NCI-H146 treated with DMSO at 0.1 percent for 48 hours (cell line): ENCODE data around the gene SELENON.

Experiments used
- DNase-seq: peaks from one replicate; lab custom pipeline; 2025; ENCODE audit not compliant: unreplicated experiment; lab: John Stamatoyannopoulos, UW

The SELENON gene

DNA sequence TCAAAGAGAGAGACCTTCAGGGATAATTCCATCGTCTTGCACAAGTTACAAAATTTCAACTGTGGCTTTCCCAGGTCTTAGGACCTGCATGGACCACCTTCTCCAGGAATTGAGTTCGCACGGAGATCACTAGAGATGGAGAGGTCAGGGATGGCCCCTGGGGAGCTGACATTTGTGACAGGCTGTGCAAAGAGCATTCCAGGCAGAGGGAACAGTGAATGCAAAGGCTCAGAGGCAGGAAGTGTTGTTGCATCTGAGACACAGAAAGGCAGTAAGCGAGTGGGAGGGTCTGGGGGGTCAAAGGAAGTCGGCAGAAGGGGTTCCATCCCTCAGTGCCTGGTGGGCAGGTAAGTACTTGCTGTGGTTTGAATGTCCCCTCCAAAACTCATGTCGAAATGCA is 9.5 kb upstream of the SELENON start:
- DNase-seq, result no peak

DNA sequence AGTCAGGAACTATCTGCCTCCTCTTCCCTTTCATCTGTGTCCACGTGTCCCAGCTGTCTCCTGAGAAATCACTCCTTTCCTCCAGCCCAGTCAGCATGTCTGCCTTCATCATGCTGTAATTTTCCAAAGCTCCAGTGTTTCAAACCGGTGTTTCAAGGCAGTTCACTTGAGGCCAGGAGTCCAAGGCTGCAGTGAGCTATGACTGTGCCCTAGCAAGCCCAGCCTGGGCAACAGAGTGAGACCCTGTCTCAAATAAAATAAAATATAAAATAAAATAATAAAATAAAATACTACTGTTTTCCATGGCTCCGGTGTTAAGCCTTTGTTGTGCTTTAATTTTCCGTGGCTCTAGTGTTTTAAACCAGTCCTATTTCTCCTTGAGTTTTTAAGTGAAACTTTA is 7.9 kb upstream of the SELENON start:
- DNase-seq, result no peak

DNA sequence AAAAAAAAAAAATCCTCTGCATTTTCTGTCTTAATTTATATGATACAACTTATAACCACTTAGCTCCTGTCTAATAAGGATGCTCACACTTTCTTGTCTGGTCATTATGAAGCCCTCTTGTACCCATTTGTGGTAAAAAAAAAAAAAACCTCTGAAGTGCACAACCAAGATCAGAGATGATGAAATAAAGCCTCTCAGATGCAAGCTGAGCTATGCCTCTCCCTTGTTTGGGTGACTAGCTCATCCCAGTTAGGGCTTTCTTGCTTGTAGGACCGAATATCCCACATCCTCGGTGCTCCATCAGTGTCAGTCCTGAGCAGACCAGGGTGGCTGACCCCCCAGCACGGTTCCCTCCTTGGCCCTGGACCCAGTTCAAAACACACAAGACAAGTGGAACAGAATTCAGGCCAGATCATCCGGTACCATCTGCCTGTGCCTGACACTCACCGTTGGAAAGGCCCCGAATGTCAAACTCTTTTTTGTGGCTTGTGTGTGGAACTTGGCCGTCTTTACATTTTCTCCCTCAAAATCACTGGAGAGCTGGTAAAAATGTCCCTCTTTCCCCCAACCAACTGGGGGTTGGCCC is 6.3 kb upstream of the SELENON start:
- no peak for DNase-seq

DNA sequence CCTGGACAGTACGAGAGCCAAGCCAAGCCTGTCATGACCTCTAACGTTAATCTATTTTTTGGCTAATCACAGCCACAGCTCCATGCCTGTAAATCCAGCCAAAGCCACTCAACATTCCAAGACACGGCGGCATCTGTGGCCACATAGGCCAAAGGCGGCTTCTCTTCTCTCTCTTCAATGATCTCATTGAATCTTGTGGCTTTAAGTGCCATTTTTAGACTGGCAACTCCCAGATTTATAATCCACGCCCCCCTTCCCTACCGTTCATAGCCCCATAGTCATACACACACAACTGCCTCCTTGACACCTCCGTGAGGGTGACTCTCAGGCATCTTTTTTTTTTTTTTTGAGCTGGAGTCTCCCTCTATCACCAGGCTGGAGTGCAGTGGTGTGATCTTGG is 5.7 kb upstream of the SELENON start:
- no peak for DNase-seq

DNA sequence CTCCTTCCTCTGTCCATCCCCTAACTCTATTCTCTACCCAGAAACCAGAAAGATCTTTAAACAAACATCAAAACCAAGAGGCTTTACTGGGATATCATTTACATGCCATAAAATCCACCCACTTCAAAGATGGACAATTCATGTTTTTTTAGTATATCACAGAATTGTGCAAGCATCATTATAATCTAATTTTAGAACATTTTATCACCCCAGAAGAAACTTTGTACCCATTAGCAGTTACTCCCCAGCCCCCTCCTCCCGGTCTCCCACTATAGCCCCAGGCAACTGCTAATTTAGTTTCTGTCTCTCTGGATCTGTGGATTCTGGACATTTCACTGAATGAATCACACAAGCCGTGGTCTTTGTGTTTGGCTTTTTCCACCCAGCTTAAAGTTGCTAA is 4.8 kb upstream of the SELENON start:
- DNase-seq, result no peak

DNA sequence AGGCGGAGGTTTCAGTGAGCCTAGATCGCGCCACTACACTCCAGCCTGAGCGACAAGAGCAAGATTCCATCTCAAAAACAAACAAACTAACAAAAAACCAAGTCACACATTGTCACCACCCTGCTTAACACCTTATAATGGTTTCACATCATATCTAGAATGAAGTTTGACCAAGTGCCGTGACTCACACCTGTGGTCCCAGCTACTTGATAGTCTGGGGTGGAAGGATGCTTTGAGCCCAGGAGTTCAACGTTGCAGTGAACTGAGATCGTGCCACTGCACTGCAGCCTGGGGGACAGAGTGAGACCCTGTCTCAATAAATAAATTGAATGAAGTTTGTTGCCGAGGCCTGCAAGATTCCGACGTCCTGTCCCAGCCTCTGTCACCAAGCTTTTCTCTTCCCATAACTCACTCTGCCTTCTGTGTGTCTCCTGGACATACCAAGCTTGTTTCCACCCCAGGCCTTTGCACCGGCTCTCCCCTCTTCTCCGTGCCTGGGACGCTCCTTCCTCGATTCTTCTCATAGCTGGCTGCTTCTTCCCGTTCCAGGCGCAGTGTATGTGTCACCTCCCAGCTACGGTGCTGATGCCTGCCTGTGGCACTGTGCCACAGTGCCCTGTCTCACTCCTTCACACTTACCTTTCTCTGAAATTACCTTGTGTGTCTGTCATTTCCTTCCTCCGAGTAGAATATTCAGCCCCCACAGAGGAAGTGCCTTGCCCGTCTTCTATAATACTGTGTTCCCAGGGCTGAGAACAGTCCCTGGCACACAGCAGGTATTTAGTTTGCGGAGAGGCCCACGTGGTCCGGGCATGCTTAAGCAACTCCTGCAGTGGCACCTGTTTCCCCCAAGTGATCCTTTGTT is 3.8 kb upstream of the SELENON start:
- DNase-seq, result no peak

DNA sequence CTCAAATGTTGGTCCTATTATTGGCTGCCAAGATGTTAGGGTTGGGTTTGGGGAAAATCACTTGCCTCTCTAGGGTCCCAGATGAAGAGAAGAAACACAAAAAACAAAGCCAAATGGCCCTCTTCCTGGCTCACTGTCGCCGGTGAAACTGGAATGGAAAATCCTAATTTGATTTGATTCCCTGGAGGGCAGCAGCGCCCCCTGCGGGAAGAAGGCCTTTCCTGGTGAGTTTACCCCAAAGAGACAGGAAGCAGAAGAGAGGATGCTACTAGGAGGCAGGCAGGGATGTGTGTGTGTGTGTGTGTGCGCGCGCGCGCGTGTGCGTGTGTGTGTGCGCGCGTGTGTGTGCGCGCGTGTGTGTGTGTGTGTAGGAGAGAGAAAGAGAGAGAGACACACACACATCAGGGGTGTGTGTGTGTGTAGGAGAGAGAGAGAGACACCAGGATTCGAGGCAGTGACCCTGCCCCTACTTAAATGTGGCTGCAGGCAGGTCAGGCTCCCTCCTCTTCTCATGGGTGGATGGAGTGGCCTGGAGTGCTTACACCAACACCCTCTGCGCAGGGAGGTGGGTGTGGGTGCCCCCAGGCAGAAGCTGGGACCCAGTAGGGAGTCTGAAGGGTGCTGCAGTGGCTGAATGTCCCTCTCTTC is 3.1 kb upstream of the SELENON start:
- peak; percentile 66 for DNase-seq

DNA sequence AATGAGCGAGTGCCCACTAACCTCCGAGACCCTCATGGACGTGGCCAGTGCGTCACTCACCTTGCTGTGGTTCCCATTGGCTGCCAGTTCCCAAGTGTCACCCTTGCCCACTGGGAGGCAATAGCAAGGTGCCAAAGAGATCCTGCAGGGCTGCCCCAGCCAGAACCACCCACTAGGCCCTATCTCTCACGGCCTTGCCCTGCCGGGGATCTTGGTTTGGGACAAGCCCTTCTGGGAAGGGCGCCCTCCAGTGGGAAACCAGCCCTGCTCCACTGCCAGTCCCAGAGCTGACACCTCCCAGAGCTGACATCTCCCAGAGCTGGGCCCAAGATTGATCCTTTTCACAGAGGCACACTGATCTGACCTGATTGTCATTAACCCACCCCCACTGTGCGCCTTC is 2.1 kb upstream of the SELENON start:
- no peak for DNase-seq

DNA sequence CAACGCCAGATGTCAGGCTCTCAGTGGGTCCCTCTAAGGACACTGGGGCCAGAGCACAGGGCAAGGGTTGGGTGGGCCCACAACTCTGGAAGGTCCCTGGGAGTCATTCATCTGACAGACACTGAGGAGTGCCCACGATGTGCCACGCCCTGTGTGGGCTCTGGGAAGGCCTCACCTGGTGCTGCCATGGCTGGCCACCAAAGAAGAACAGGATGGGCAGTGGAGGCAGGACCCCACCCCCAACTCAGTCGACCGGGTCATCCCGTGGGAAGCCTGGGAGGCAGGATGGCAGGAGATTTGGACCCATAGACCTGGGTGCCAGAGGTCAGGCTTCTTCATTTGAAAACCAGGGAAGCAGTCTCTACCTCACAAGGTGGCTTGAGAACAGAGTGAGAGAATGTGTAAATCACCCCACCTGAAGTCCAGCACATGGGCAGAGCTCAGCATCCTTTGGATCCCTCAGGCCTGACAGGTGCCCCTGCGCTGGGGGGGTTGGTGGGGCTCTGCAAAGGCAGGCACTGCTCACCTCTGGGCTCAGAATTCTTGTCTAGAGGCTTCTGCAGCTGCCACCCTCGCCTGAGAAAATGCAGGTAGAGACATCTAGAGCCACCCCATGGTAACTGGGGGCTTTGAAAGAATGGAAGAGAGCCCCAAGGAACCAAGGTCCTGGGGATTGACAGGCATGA is 1.2 kb upstream of the SELENON start:
- DNase-seq, result no peak

DNA sequence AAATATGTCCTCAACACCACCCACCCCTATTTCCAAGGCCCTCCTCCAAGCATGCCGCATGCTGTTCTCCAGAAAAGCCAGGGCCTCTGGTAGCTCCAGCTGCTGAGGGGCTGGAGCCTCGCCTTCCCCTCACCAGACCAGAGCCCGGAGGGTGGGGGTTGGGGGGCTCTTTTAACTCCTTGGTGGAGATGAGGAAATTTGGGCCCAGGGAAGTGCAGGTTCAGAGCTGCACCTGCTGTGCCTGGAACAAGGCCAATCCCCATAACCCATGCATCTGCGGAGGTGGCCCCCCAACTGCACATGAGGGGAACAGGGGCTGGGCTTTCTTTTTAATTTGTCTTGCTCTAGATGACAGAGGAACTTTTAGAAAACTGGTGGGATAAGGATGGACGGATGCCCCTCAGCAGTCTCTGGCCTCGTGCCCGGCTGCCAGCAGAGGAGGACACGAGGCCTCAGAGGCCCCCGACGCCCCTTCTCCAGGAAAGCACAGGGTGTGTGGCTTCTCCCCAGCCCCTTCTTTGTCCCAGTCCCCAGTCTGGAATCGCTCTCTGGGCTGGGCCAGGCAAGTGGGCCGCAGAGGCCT is 550 bp upstream of the SELENON start:
- DNase-seq, result no peak

DNA sequence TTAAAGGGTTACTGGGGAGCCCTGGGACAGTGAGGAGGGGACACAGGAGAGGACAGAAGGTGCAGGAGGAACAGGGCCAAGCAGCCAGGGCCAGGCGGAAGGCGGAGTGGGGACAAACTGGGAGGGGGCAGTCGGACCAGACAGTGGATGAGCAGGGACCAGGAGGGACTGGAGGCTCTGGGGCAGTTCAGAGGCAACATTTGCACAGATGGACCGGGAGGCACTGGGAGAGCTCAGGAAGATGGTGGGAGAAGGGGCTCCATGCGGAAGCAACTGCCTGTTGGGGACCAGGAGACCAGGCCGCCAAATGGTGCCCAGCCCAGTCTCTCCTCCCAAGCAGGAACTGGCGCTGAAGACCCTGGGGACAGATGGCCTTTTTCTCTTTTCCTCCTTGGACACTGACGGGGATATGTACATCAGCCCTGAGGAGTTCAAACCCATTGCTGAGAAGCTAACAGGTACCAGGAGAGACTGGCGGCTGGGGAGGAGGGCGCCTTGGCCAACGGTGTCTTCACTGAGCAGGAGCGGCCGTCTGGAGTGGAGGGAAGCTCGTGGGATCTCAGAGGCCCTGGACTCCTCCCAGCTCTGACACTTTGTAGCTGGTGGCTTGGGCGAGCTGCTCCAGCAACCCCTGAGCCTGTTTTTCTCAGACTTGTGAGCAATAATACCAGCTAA is 847 bp downstream of the SELENON start:
- no peak for DNase-seq

DNA sequence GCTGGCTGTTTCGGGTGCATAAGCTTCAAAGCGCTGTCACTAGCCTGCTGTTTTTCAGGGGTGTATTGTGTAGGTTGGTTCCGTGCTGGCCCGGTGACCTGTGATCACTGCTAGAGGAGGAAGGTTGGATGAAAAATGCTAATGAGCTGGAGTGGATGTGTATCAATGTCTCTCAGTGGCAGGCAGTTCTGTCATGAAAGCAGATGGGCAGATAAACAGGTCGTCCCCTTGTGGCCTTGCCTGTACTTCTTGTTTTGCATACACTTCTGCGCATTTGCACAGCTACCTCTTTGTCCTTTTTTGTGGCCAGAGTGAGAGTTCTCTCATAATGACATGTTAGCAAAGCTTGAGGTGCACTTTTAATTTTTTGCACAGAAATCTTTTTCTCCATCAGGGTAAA is 2.9 kb downstream of the SELENON start:
- DNase-seq, result no peak

DNA sequence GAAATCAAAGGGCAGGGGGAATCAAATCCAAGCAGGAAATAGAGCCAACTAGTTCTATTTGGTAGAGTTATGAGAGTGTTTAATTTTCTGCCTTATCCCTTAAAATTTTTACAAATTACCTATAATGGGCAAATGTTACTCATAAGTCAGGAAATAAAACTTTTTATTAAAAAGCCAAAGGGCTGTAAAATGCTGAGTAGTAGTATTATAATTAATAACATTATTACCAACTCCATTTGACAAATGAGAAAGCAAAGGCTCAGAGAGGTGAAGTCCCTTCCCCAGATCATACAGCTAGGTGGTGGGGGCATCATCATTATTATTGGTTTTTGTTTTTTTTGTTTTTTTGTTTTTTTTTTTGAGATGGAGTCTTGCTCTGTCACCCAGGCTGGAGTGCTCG is 3.4 kb downstream of the SELENON start:
- DNase-seq, result no peak

DNA sequence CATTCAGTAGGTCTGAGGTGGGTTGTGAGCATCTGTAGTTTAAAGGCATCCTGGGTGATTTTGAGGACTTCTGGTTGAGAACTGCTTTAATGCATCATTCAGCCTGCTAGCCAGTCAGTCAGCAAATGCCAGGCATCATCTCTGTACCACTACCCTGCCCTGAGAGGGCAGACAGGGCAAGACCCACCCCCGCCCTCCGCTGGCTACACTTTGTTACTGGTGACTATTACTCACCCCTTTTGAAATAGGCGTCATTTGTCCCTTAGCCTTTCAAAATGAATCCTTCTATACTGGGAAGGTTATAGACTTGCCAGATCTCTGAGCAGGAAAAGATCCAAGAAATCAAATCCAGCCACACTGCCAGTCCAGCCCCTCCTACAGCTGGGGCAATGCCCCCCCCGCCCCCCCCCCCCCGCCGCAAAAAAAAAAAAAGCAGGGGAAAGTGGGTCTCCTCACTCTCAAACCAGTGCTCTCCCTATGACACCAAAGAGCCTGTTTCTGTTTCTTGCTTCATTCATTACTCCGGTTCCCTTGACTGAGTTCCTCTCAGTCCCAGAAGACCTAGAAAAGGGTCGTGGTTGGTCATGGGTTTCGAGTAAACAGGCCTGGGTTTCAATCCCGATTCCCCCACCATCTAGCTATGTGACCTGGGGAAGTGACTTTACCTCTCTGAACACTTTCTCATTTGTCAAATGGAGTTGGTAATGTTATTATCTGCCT is 4.4 kb downstream of the SELENON start:
- DNase-seq, result no peak

DNA sequence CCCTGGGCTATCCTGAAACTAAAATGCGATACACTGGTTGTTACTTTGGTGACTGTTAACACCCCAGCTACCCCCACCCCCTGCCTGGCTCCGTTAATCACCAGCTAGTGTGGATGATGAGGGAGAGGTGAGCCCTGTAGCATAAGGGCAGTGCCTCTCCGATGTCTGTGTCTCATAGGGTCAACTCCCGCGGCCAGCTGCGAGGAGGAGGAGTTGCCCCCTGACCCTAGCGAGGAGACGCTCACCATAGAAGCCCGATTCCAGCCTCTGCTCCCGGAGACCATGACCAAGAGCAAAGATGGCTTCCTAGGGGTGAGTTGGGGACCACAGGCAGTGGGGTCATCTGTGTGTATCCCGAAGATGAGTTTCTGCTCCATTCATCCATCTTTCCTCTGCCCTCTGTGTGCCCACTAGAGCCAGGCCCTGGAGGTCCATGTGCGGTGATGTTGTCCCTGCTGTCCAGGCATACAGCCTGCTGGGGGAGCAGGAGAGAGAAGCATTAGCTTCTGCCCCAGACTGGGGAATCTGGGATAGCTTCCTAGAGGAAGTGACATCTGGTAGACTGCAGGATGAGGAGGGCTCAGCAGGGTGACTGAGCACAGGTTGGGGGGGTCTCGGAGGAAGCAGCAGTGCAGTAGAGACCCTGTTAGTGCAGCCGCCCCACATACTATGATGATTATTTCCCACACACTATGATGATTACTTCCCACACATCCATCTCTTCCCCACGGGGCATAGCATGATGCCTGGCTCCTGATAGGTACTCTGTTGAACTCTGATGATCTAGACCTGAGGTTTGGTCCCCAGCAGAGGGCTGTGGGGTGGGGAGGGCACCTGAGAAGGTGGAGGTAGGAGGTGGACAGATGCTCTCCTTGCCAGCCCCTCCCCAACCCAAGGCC is 5.2 kb downstream of the SELENON start:
- no peak for DNase-seq

DNA sequence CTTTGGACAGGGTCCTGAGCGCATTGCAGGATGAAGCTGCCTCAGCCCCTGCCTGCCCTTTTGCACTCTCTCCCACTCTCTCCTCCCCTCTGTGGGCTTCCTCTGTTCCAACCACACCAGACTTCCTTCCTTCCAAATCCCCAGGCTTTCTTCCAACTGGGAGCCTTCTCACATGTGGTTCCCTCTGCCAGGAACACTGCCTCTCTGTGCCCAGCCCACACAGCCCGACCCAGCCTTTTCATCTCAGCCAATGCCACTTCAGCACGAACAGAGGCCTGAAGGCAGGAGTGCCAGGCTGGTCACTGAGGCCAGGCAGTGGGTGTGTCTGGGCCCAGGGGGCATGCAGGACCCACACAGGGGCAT is 5.9 kb downstream of the SELENON start:
- DNase-seq, result no peak

DNA sequence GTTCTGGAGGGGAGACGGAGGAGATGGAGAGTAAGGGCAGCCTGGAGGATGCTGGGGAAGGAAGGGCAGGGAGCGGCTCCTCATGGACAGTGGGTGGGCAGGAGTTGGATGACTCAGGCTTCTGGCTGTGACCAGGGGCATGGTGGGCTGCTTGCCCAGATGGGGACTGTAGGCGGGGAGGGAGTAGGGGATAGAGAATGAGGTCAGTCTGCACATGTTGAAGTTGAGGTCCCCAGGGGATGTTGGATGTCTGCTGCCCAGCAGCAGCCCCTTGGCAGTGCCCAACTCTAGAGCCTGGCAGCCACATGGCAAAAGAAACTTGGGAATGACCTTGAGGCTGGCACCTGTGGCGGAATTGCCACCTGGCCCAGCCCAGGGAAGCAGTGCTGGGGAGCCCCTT is 6.4 kb downstream of the SELENON start:
- DNase-seq, result no peak

DNA sequence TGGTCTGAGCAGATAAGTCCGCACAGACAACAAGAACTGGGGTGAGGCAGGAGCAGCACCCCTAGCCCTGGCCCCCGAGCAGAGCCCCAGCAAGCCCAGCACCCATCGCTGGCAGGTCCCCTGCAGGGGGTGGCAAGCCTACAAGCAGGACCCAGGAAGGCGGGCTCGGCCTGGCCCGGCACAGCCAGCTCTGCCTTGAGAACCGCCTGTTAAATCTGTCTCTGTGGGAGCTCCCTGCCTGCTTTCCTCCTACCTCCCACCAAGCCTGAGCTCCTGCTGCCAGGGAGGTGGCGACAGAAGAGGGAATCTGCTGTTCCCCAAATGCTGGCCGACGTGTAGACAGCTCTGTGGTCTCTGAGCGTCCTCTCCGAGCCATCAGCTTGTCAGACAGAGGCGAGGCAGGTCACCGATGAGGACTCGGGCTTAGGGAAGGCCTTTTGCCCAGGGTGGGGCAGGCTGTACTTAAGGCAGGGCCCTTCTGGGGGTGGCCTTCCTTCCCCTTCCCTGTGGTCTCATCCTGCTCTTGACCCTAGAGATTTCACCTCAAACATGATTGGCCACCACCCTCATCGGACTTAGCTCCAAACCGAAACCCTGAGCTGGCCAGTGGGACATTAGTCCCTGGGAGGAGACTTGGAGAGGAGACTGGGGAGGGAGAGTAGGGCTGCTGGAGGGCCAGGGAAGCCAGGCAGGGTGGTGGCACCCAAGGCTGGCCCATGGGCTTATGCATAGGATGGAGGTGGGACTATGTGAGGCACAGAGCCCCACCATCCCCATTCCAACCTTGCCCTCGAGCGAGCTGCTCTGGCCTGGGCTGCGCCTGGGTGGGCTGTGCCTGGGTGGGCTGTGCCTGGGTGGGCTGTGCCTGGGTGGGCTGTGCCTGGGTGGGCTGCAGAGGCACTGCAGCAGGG is 7.7 kb downstream of the SELENON start:
- no peak for DNase-seq
